ENCODE measurements around the gene PRIM1. TPM values are rescaled to one million over a fixed set of nuclear protein-coding genes. Genes with fewer than 3 reads are reported as not detected.
"Not testable (repeated sequence)": the region's sequence is repeated elsewhere in the genome, so short reads cannot be mapped to it uniquely, and the experiment has no call there.

PRIM1 gene
- total RNA-seq, 1 experiment from 2014 or later = 25.0 TPM

- H3K27me3 ChIP-seq (ENCODE audit: control insufficient read depth, insufficient read depth, low read length); in situ Hi-C loops (cut with HindIII; ENCODE audit: low pct_unique_long_range_greater_than_20kb, low sequenced_read_pairs); BruUV-seq (replicated peaks); H3K36me3 ChIP-seq (ENCODE audit: control insufficient read depth, insufficient read depth, low read length); H3K27ac ChIP-seq (ENCODE audit: low read length); POLR2A ChIA-PET; ATAC-seq; H3K4me1 ChIP-seq (ENCODE audit: control insufficient read depth, insufficient read depth, low read length); H3K9me3 ChIP-seq (ENCODE audit: control insufficient read depth, insufficient read depth, low read depth, low read length); DNase-seq (ENCODE audit: low read depth, low spot score); intact Hi-C loops (cut with micrococcal nuclease; ENCODE audit: unreplicated experiment); CTCF ChIA-PET; H3K4me3 ChIP-seq (ENCODE audit: low read depth in 2 of 2, low read length in 2 of 2): not testable (repeated sequence)
Measured at GRCh38 chr12:56795791-56796190, 43.7 kb upstream of the PRIM1 start.

- H3K4me1 ChIP-seq (ENCODE audit: control insufficient read depth, insufficient read depth, low read length); intact Hi-C loops (cut with micrococcal nuclease; ENCODE audit: unreplicated experiment); DNase-seq (ENCODE audit: low read depth, low spot score); BruUV-seq (replicated peaks); H3K27me3 ChIP-seq (ENCODE audit: control insufficient read depth, insufficient read depth, low read length); H3K9me3 ChIP-seq (ENCODE audit: control insufficient read depth, insufficient read depth, low read depth, low read length); in situ Hi-C loops (cut with HindIII; ENCODE audit: low pct_unique_long_range_greater_than_20kb, low sequenced_read_pairs); H3K36me3 ChIP-seq (ENCODE audit: control insufficient read depth, insufficient read depth, low read length); POLR2A ChIA-PET; H3K27ac ChIP-seq (ENCODE audit: low read length); H3K4me3 ChIP-seq (ENCODE audit: low read depth in 2 of 2, low read length in 2 of 2); ATAC-seq: not testable (repeated sequence)
- CTCF ChIA-PET = interaction anchor here (0.6 kb wide), 1 partner anchor 619 kb away, joined by 13 read pairs; no protein-coding TSS in a partner anchor
Measured at GRCh38 chr12:56795046-56795562, 43.0 kb upstream of the PRIM1 start.

GRCh38 chr12:56793124-56793523 is 41.0 kb upstream of the PRIM1 start:
- H3K27ac ChIP-seq (ENCODE audit: low read length); CTCF ChIA-PET; intact Hi-C loops (cut with micrococcal nuclease; ENCODE audit: unreplicated experiment); H3K9me3 ChIP-seq (ENCODE audit: control insufficient read depth, insufficient read depth, low read depth, low read length); H3K4me1 ChIP-seq (ENCODE audit: control insufficient read depth, insufficient read depth, low read length); BruUV-seq (replicated peaks); in situ Hi-C loops (cut with HindIII; ENCODE audit: low pct_unique_long_range_greater_than_20kb, low sequenced_read_pairs); H3K27me3 ChIP-seq (ENCODE audit: control insufficient read depth, insufficient read depth, low read length); POLR2A ChIA-PET; H3K36me3 ChIP-seq (ENCODE audit: control insufficient read depth, insufficient read depth, low read length); ATAC-seq; H3K4me3 ChIP-seq (ENCODE audit: low read depth in 2 of 2, low read length in 2 of 2); DNase-seq (ENCODE audit: low read depth, low spot score): not testable (repeated sequence)

GRCh38 chr12:56792678-56793077 is 40.6 kb upstream of the PRIM1 start:
- no peaks in the 10 kb centered on the region for H3K27me3 ChIP-seq (ENCODE audit: control insufficient read depth, insufficient read depth, low read length)
- no peak overlapping the region for H3K4me3 ChIP-seq (ENCODE audit: low read depth in 2 of 2, low read length in 2 of 2)
- no peaks in the 10 kb centered on the region for H3K4me1 ChIP-seq (ENCODE audit: control insufficient read depth, insufficient read depth, low read length)
- ATAC-seq (no peak), DNase-seq (ENCODE audit: low read depth, low spot score) (no peak)
- ChIA-PET POLR2A (no interaction called here), CTCF (no interaction called here)
- H3K36me3 ChIP-seq (ENCODE audit: control insufficient read depth, insufficient read depth, low read length) = no peaks in the 10 kb centered on the region
- H3K27ac ChIP-seq (ENCODE audit: low read length) = no peak overlapping the region
- H3K9me3 ChIP-seq (ENCODE audit: control insufficient read depth, insufficient read depth, low read depth, low read length) = no peaks in the 10 kb centered on the region
- BruUV-seq (replicated peaks) = no TSS peak
- no peak for TF ChIP-seq SIN3A (IDR thresholded peaks at IDR 0.05; ENCODE audit: borderline replicate concordance, insufficient read depth, low read depth, low read length)
- no peak for TF ChIP-seq TCF7L2 (IDR thresholded peaks at IDR 0.05; ENCODE audit: low read depth, low read length)
- TF ChIP-seq CTCF (IDR thresholded peaks at IDR 0.05) = no peak
- in situ Hi-C loops (cut with HindIII; ENCODE audit: low pct_unique_long_range_greater_than_20kb, low sequenced_read_pairs) = no loop called here
- intact Hi-C loops (cut with micrococcal nuclease; ENCODE audit: unreplicated experiment) = no loop called here

GRCh38 chr12:56789429-56789828 is 37.3 kb upstream of the PRIM1 start:
- DNase-seq (ENCODE audit: low read depth, low spot score); H3K27ac ChIP-seq (ENCODE audit: low read length); H3K4me1 ChIP-seq (ENCODE audit: control insufficient read depth, insufficient read depth, low read length); CTCF ChIA-PET; in situ Hi-C loops (cut with HindIII; ENCODE audit: low pct_unique_long_range_greater_than_20kb, low sequenced_read_pairs); POLR2A ChIA-PET; intact Hi-C loops (cut with micrococcal nuclease; ENCODE audit: unreplicated experiment); ATAC-seq; H3K9me3 ChIP-seq (ENCODE audit: control insufficient read depth, insufficient read depth, low read depth, low read length); H3K27me3 ChIP-seq (ENCODE audit: control insufficient read depth, insufficient read depth, low read length); BruUV-seq (replicated peaks); H3K36me3 ChIP-seq (ENCODE audit: control insufficient read depth, insufficient read depth, low read length); H3K4me3 ChIP-seq (ENCODE audit: low read depth in 2 of 2, low read length in 2 of 2): not testable (repeated sequence)
